Esophagus muscularis mucosa (tissue), 4 donors: ENCODE data around the gene AKT2. TPM values are rescaled to one million over a fixed set of nuclear protein-coding genes. Genes with fewer than 3 reads are reported as not detected.

ENCODE experiments used
- DNase-seq: peaks from one replicate; pipeline ENCODE4 v3.0.0-alpha.2; 2017; ENCODE audit errors: extremely low spot score
- H3K27ac ChIP-seq, 4 donors: fragments of 200-600 bp; sonication (generic); replicated peaks in 1 of 4; 1 replicate in 3 of 4; 2 replicates in 1 of 4; pipeline ENCODE4 v1.5.1; 2016 to 2019; ENCODE audit warnings: mild to moderate bottlenecking in 1 of 4
- H3K27me3 ChIP-seq, 4 donors: fragments of 200-600 bp; sonication (generic); one replicate each; pipeline versions ENCODE4 v1.5.1 to v1.6.0; 2016 to 2019
- H3K36me3 ChIP-seq, 4 donors: fragments of 200-600 bp; sonication (generic); one replicate each; pipeline ENCODE4 v1.5.1; 2016 to 2019
- H3K4me1 ChIP-seq, 4 donors: fragments of 200-600 bp; sonication (generic); one replicate each; pipeline ENCODE4 v1.5.1; 2016 to 2019
- H3K4me3 ChIP-seq, 4 donors: fragments of 200-600 bp; sonication (generic); 1 replicate in 2 of 4; 2 replicates in 2 of 4; pipeline ENCODE4 v1.5.1; 2016 to 2019; ENCODE audit warnings: mild to moderate bottlenecking in 4 of 4, moderate library complexity in 1 of 4
- H3K9me3 ChIP-seq, 4 donors: fragments of 200-600 bp; sonication (generic); 1 replicate in 3 of 4; 2 replicates in 1 of 4; pipeline ENCODE4 v1.5.1; 2016 to 2019
- EP300 ChIP-seq: sonication (generic); formaldehyde crosslinking; IDR thresholded peaks from one replicate; pipeline ENCODE4 v1.6.1; 2017; ENCODE audit warnings: antibody characterized with exemption
- POLR2A ChIP-seq: fragments of 450-650 bp; IDR thresholded peaks from one replicate; pipeline ENCODE4 v1.6.1; 2017; ENCODE audit warnings: antibody characterized with exemption, moderate library complexity, mild to moderate bottlenecking, low read depth
- POLR2AphosphoS5 ChIP-seq, 2 donors: sonication (generic); formaldehyde crosslinking; IDR thresholded peaks; one replicate each; pipeline ENCODE4 v1.6.1; 2017; ENCODE audit warnings: antibody characterized with exemption in 2 of 2
- WGBS: methylation state at CpG from one replicate; pipeline ENCODE4 v1.1.5; 2018; 5-methylcytosine and 5-hydroxymethylcytosine counted together
- intact Hi-C: fragments of 100-400 bp; cut with DNase I; formaldehyde crosslinking; loops from one replicate; pipeline ENCODE4 v1.15.1; 2023
- total RNA-seq, 4 donors: library from RNA; depleted of rRNA; stranded (reverse); fragments of >200 nt; gene quantifications; one replicate each; pipeline versions ENCODE4 v1.1.0 to v1.2.1, GENCODE V29; 2016
- TF ChIP-seq, protein P1 (sequence below), 3 experiments: fragments of 200-600 bp in 2 of 3; fragments of 450-650 bp in 1 of 3; sonication (generic) in 2 of 3; IDR thresholded peaks; one replicate each; pipeline ENCODE4 v1.5.1; 2017 to 2019; ENCODE audit warnings: antibody characterized with exemption in 3 of 3, mild to moderate bottlenecking in 2 of 3, moderate library complexity in 1 of 3

The AKT2 gene
- total RNA-seq, 4 donors from 2014 or later: 53.3 to 82.1 (median 64.0) TPM

DNA sequence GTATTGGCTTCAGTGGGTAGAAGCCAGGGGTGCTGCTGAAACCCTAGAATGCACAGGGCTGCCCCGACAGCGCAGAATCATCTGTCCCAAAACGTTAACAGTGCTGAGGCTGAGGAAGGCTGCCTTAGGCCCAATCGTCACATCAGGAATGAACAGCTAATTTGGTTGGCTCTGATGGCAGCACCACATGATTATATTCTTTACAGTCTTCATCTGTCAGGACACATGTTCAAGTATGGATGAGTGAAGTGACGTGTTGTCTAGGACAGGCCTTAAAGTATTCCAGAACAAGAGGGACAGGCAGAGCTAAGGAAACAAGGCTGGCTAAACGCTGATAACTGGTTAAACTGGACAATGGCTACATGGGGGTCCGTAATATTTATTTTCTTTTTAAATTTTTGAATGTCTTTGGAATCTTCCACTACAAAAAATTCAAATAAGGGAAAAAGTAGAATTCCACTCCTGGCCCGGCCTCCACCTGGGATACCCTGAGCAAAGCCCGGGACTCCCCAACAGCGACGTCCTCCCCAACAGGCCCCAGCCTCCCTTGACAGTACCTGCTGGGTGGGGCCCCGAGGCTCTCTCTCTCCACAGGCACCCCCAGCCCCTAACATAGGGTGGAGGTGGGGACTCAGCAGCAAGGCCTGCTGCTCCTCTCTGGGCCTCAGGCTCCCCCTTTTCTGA lies 43.9 kb downstream of the AKT2 start:
- WGBS: 91% methylated on average over 12 of the region's 12 CpGs
- H3K4me1 ChIP-seq: peaks cover 29 to 43% (median 38%) of the 10 kb centered on the region in 4 donors
- H3K27ac ChIP-seq: peak overlapping the region in 3 of 4 donors; percentile 52 to 58 (median 58)
- DNase-seq: no peak
- peaks cover 51 to 64% (median 58%) of the 10 kb centered on the region in 4 donors for H3K36me3 ChIP-seq
- intact Hi-C loops: no loop called here
- H3K27me3 ChIP-seq: no peaks in the 10 kb centered on the region
- H3K4me3 ChIP-seq: no peak overlapping the region
- no peaks in the 10 kb centered on the region for H3K9me3 ChIP-seq
- TF ChIP-seq POLR2A: no peak
- TF ChIP-seq EP300: no peak
- TF ChIP-seq, protein P1, sequence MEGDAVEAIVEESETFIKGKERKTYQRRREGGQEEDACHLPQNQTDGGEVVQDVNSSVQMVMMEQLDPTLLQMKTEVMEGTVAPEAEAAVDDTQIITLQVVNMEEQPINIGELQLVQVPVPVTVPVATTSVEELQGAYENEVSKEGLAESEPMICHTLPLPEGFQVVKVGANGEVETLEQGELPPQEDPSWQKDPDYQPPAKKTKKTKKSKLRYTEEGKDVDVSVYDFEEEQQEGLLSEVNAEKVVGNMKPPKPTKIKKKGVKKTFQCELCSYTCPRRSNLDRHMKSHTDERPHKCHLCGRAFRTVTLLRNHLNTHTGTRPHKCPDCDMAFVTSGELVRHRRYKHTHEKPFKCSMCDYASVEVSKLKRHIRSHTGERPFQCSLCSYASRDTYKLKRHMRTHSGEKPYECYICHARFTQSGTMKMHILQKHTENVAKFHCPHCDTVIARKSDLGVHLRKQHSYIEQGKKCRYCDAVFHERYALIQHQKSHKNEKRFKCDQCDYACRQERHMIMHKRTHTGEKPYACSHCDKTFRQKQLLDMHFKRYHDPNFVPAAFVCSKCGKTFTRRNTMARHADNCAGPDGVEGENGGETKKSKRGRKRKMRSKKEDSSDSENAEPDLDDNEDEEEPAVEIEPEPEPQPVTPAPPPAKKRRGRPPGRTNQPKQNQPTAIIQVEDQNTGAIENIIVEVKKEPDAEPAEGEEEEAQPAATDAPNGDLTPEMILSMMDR (IDR thresholded peaks at IDR 0.05): no peak
- no peak for TF ChIP-seq POLR2AphosphoS5 (IDR thresholded peaks at IDR 0.05)

DNA sequence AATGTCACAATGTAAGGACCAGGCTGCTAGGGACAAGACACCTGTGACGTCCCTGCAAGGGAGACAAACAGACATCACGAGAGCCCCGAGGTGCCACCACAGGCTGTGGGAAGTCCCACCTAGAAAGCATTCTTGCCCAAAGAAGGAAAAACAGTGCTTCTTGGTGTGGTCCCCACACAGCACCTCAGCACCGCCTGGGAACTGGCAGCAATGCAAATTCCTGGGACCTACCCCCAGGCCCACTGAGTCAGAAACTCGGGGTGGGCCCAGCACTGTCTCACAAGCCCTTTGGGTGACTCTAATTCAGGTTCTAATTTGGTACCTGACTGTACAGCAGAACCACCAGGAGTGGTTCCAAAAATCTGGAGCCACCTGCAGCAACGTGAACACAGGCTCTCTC lies 44.8 kb downstream of the AKT2 start:
- TF ChIP-seq, protein P1 (IDR thresholded peaks at IDR 0.05): no peak
- TF ChIP-seq POLR2AphosphoS5 (IDR thresholded peaks at IDR 0.05) (no peak), EP300 (no peak), POLR2A (no peak)
- 99% methylated on average over 4 of the region's 6 CpGs for WGBS
- Histone ChIP-seq H3K4me1 (peaks cover 21 to 33% (median 29%) of the 10 kb centered on the region in 4 donors), H3K4me3 (no peak overlapping the region), H3K9me3 (no peaks in the 10 kb centered on the region), H3K27me3 (no peaks in the 10 kb centered on the region), H3K27ac (no peak overlapping the region), H3K36me3 (peaks cover 60 to 74% (median 68%) of the 10 kb centered on the region in 4 donors)
- intact Hi-C loops: no loop called here
- DNase-seq: no peak

DNA sequence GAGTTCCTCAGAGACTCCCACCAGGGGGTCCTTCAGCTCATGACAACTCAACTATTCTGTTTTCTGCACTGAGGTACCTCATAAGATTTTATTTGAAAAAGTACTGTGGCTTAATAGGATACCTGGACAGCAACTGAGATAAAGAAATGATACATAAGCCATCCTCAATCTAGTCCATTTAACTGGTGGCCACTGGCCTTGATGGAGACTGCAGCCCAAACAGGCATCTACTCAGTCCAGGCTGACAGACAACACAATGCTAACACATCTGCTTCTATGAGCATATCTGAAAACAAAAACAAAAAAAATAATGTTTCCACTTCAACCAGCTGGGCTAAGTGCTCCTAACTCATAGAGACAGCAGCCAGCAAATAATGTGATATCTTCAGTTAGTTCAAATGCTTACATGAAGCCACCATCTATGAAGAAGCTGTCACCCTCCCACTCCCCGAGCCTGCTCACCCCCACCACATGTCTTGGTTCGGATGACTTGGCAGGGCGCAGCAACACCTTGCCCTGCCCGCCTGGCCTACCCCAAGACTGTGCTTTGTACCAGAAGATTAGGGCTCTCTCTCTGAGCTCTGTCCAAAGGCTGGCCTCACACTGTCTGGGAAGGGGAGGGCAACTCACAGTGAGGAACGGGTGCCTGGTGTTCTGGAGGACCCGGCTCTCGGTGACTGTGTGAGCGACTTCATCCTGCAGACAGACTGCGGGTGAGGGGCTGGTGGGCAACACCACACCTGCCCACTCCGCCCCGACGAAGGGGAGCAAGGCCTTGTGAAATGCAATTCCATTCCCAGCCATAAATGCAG lies 45.5 kb downstream of the AKT2 start:
- H3K4me1 ChIP-seq: peaks cover 20 to 26% (median 22%) of the 10 kb centered on the region in 4 donors
- WGBS: 100% methylated on average over 7 of the region's 12 CpGs
- no peak overlapping the region for H3K27ac ChIP-seq
- no peak for DNase-seq
- intact Hi-C loops: no loop called here
- peaks cover 67 to 81% (median 75%) of the 10 kb centered on the region in 4 donors for H3K36me3 ChIP-seq
- H3K27me3 ChIP-seq: no peaks in the 10 kb centered on the region
- no peak overlapping the region for H3K4me3 ChIP-seq
- TF ChIP-seq POLR2A: no peak
- TF ChIP-seq, protein P1 (IDR thresholded peaks at IDR 0.05): no peak
- TF ChIP-seq POLR2AphosphoS5 (IDR thresholded peaks at IDR 0.05): no peak
- no peak for TF ChIP-seq EP300
- H3K9me3 ChIP-seq: no peaks in the 10 kb centered on the region

DNA sequence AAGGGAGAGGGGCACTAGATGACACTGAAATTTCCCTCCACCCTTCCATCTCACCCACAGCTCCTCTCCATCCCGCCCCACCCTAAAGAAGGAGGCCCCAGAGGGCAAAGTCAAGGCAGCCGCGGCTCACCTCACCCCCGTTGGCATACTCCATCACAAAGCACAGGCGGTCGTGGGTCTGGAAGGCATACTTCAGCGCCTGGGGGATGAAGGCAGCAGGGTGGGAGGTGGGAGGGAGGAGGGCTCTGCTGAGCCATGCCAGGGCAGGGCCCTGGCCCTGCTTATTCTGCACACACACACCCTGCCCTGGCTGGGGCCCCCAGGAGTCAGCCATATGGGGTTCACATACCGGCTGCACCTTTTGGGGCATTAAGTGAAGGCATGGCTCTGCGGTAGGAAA lies 46.4 kb downstream of the AKT2 start:
- Histone ChIP-seq H3K27ac (no peak overlapping the region), H3K4me3 (no peak overlapping the region), H3K9me3 (no peaks in the 10 kb centered on the region), H3K27me3 (no peaks in the 10 kb centered on the region), H3K4me1 (peaks cover 14 to 24% (median 20%) of the 10 kb centered on the region in 4 donors), H3K36me3 (peaks cover 70 to 88% (median 83%) of the 10 kb centered on the region in 4 donors)
- TF ChIP-seq POLR2A: no peak
- no peak for TF ChIP-seq EP300
- TF ChIP-seq, protein P1 (IDR thresholded peaks at IDR 0.05): no peak
- no peak for TF ChIP-seq POLR2AphosphoS5 (IDR thresholded peaks at IDR 0.05)
- intact Hi-C loops: no loop called here
- 94% methylated on average over 7 of the region's 9 CpGs for WGBS
- no peak for DNase-seq
